ENCODE data around the gene PRMT5.
A peak's percentile ranks its signal among the peaks of the same experiment; 100 is the strongest.
"Not testable (repeated sequence)": the region's sequence is repeated elsewhere in the genome, so short reads cannot be mapped to it uniquely, and the experiment has no call there.

The PRMT5 gene

GRCh38 chr14:22955702-22956569 is 26.8 kb upstream of the PRMT5 start:
- H3K27me3 Mint-ChIP-seq, result no peaks in the 10 kb centered on the region
- peaks cover 17% of the 10 kb centered on the region for H3K36me3 Mint-ChIP-seq
- H3K27ac Mint-ChIP-seq, result peak overlapping the region; percentile 94
- no peaks in the 10 kb centered on the region for H3K9me3 Mint-ChIP-seq
- no peak for ATAC-seq
- H3K4me3 Mint-ChIP-seq, result peak overlapping the region; percentile 91
- peaks cover 17% of the 10 kb centered on the region for H3K4me1 Mint-ChIP-seq

- H3K4me1 Mint-ChIP-seq, result peaks cover 17% of the 10 kb centered on the region
- no peak for ATAC-seq
- H3K9me3 Mint-ChIP-seq, result no peaks in the 10 kb centered on the region
- H3K27ac Mint-ChIP-seq, result peak overlapping the region; percentile 47
- peaks cover 35% of the 10 kb centered on the region for H3K36me3 Mint-ChIP-seq
- H3K27me3 Mint-ChIP-seq, result no peaks in the 10 kb centered on the region
- H3K4me3 Mint-ChIP-seq, result no peak overlapping the region
These were observed 23.2 kb upstream of the PRMT5 start for GRCh38 chr14:22952418-22952817.

GRCh38 chr14:22951795-22952194 is 22.6 kb upstream of the PRMT5 start:
- not testable (repeated sequence) for H3K9me3 Mint-ChIP-seq, H3K27me3 Mint-ChIP-seq, ATAC-seq, H3K4me3 Mint-ChIP-seq
- Mint-ChIP-seq H3K4me1 (peaks cover 15% of the 10 kb centered on the region), H3K27ac (peak overlapping the region; percentile 47), H3K36me3 (peaks cover 42% of the 10 kb centered on the region)

- no peak overlapping the region for H3K27ac Mint-ChIP-seq
- no peak overlapping the region for H3K4me3 Mint-ChIP-seq
- no peak for ATAC-seq
- peaks cover 47% of the 10 kb centered on the region for H3K36me3 Mint-ChIP-seq
- no peaks in the 10 kb centered on the region for H3K4me1 Mint-ChIP-seq
- H3K27me3 Mint-ChIP-seq, result no peaks in the 10 kb centered on the region
- no peaks in the 10 kb centered on the region for H3K9me3 Mint-ChIP-seq
These were observed 16.5 kb upstream of the PRMT5 start for GRCh38 chr14:22945642-22946041.

GRCh38 chr14:22939684-22940083 is 10.5 kb upstream of the PRMT5 start:
- no peaks in the 10 kb centered on the region for H3K4me1 Mint-ChIP-seq
- no peaks in the 10 kb centered on the region for H3K9me3 Mint-ChIP-seq
- ATAC-seq, result no peak
- H3K27ac Mint-ChIP-seq, result no peak overlapping the region
- no peaks in the 10 kb centered on the region for H3K27me3 Mint-ChIP-seq
- H3K36me3 Mint-ChIP-seq, result peaks cover 13% of the 10 kb centered on the region
- H3K4me3 Mint-ChIP-seq, result no peak overlapping the region

- H3K9me3 Mint-ChIP-seq, result no peaks in the 10 kb centered on the region
- no peaks in the 10 kb centered on the region for H3K36me3 Mint-ChIP-seq
- H3K27me3 Mint-ChIP-seq, result no peaks in the 10 kb centered on the region
- H3K4me3 Mint-ChIP-seq, result no peak overlapping the region
- no peak for ATAC-seq
- H3K4me1 Mint-ChIP-seq, result peaks cover 6% of the 10 kb centered on the region
- no peak overlapping the region for H3K27ac Mint-ChIP-seq
These were observed 6.0 kb upstream of the PRMT5 start for GRCh38 chr14:22935156-22935555.

- Mint-ChIP-seq H3K27ac (no peak overlapping the region), H3K4me3 (no peak overlapping the region), H3K9me3 (no peaks in the 10 kb centered on the region), H3K27me3 (no peaks in the 10 kb centered on the region), H3K36me3 (peaks cover 2% of the 10 kb centered on the region), H3K4me1 (peaks cover 19% of the 10 kb centered on the region)
- no peak for ATAC-seq
These were observed 3.0 kb upstream of the PRMT5 start for GRCh38 chr14:22932146-22932545.

GRCh38 chr14:22929961-22930364 is 787 bp upstream of the PRMT5 start:
- Mint-ChIP-seq H3K4me3 (no peak overlapping the region), H3K27me3 (no peaks in the 10 kb centered on the region), H3K4me1 (peaks cover 32% of the 10 kb centered on the region), H3K36me3 (peaks cover 17% of the 10 kb centered on the region), H3K27ac (no peak overlapping the region), H3K9me3 (no peaks in the 10 kb centered on the region)
- no peak for ATAC-seq

GRCh38 chr14:22928237-22929103 is 706 bp downstream of the PRMT5 start:
- Mint-ChIP-seq H3K9me3 (no peaks in the 10 kb centered on the region), H3K27ac (no peak overlapping the region), H3K4me3 (no peak overlapping the region), H3K27me3 (no peaks in the 10 kb centered on the region), H3K4me1 (peaks cover 37% of the 10 kb centered on the region), H3K36me3 (peaks cover 32% of the 10 kb centered on the region)
- ATAC-seq, result no peak

GRCh38 chr14:22926316-22926715 is 2.9 kb downstream of the PRMT5 start:
- no peak for ATAC-seq
- peaks cover 39% of the 10 kb centered on the region for H3K4me1 Mint-ChIP-seq
- H3K9me3 Mint-ChIP-seq, result no peaks in the 10 kb centered on the region
- peaks cover 51% of the 10 kb centered on the region for H3K36me3 Mint-ChIP-seq
- H3K27me3 Mint-ChIP-seq, result no peaks in the 10 kb centered on the region
- no peak overlapping the region for H3K4me3 Mint-ChIP-seq
- H3K27ac Mint-ChIP-seq, result peak overlapping the region; percentile 20

GRCh38 chr14:22925513-22925912 is 3.7 kb downstream of the PRMT5 start:
- Mint-ChIP-seq H3K36me3 (peaks cover 59% of the 10 kb centered on the region), H3K9me3 (no peaks in the 10 kb centered on the region), H3K4me1 (peaks cover 39% of the 10 kb centered on the region), H3K27ac (no peak overlapping the region), H3K27me3 (no peaks in the 10 kb centered on the region), H3K4me3 (no peak overlapping the region)
- ATAC-seq, result no peak

- H3K27ac Mint-ChIP-seq, result no peak overlapping the region
- H3K36me3 Mint-ChIP-seq, result peaks cover 59% of the 10 kb centered on the region
- H3K9me3 Mint-ChIP-seq, result no peaks in the 10 kb centered on the region
- H3K4me3 Mint-ChIP-seq, result no peak overlapping the region
- ATAC-seq, result no peak
- H3K27me3 Mint-ChIP-seq, result no peaks in the 10 kb centered on the region
- H3K4me1 Mint-ChIP-seq, result peaks cover 45% of the 10 kb centered on the region
These were observed 5.4 kb downstream of the PRMT5 start for GRCh38 chr14:22923746-22924145.

GRCh38 chr14:22922294-22922693 is 6.9 kb downstream of the PRMT5 start:
- Mint-ChIP-seq H3K27ac (no peak overlapping the region), H3K36me3 (peaks cover 65% of the 10 kb centered on the region), H3K9me3 (no peaks in the 10 kb centered on the region), H3K27me3 (no peaks in the 10 kb centered on the region), H3K4me1 (peaks cover 44% of the 10 kb centered on the region), H3K4me3 (no peak overlapping the region)
- no peak for ATAC-seq

GRCh38 chr14:22920697-22921096 is 8.5 kb downstream of the PRMT5 start:
- H3K36me3 Mint-ChIP-seq, result peaks cover 51% of the 10 kb centered on the region
- no peak overlapping the region for H3K4me3 Mint-ChIP-seq
- peaks cover 37% of the 10 kb centered on the region for H3K4me1 Mint-ChIP-seq
- H3K27me3 Mint-ChIP-seq, result no peaks in the 10 kb centered on the region
- no peak for ATAC-seq
- H3K9me3 Mint-ChIP-seq, result no peaks in the 10 kb centered on the region
- no peak overlapping the region for H3K27ac Mint-ChIP-seq

GRCh38 chr14:22919601-22919921 is 9.6 kb downstream of the PRMT5 start:
- peak overlapping the region; percentile 100 for H3K27ac Mint-ChIP-seq
- ATAC-seq, result peak; percentile 1
- no peaks in the 10 kb centered on the region for H3K27me3 Mint-ChIP-seq
- peaks cover 43% of the 10 kb centered on the region for H3K4me1 Mint-ChIP-seq
- no peaks in the 10 kb centered on the region for H3K9me3 Mint-ChIP-seq
- H3K36me3 Mint-ChIP-seq, result peaks cover 47% of the 10 kb centered on the region
- H3K4me3 Mint-ChIP-seq, result peak overlapping the region; percentile 89
